HepG2 (cell line): ENCODE results near the gene GLYATL3. TPM values are rescaled to one million over a fixed set of nuclear protein-coding genes. Genes with fewer than 3 reads are reported as not detected.

Experiments
- HDAC1 ChIP-seq: sonication (generic); formaldehyde crosslinking; IDR thresholded peaks from 2 replicates; pipeline ENCODE4 v1.5.1; 2020; ENCODE audit warnings: mild to moderate bottlenecking, missing genetic modification reagents
- HNRNPK ChIP-seq: fragments of 200-400 bp; formaldehyde crosslinking; IDR thresholded peaks from 2 replicates; pipeline ENCODE4 v1.6.1; 2018; ENCODE audit warnings: low read length, low read depth, moderate library complexity, mild to moderate bottlenecking; ENCODE audit not compliant: poor library complexity, severe bottlenecking
- IRX3 ChIP-seq: sonication (generic); formaldehyde crosslinking; IDR thresholded peaks from 2 replicates; pipeline ENCODE4 v1.8.1; 2023; ENCODE audit warnings: mild to moderate bottlenecking, low read depth, missing genetic modification reagents, borderline replicate concordance
- MYPOP ChIP-seq: sonication (generic); formaldehyde crosslinking; IDR thresholded peaks from 2 replicates; pipeline ENCODE4 v1.8.1; 2023; ENCODE audit warnings: mild to moderate bottlenecking, moderate library complexity, missing genetic modification reagents
- POLR2G ChIP-seq: fragments of 200-400 bp; formaldehyde crosslinking; IDR thresholded peaks from 2 replicates; pipeline ENCODE4 v1.6.1; 2018; ENCODE audit warnings: mild to moderate bottlenecking, low read depth, low read length, moderate library complexity
- RORA ChIP-seq: sonication (generic); formaldehyde crosslinking; IDR thresholded peaks from 2 replicates; pipeline ENCODE4 v1.5.0; 2020; ENCODE audit warnings: mild to moderate bottlenecking, missing genetic modification reagents, moderate library complexity
- SMYD3 ChIP-seq: sonication (generic); formaldehyde crosslinking; IDR thresholded peaks from 2 replicates; pipeline ENCODE4 v1.8.1; 2023; ENCODE audit warnings: mild to moderate bottlenecking, missing genetic modification reagents
- ZBTB40 ChIP-seq, 2 experiments: fragments of 450-650 bp in 1 of 2; sonication (generic) in 1 of 2; formaldehyde crosslinking in 1 of 2; IDR thresholded peaks; 2 replicates each; pipeline versions ENCODE4 v1.6.1 to v1.8.0; 2016 to 2022; ENCODE audit warnings: antibody characterized with exemption in 1 of 2, mild to moderate bottlenecking in 1 of 2, missing genetic modification reagents in 1 of 2
- ZNF136 ChIP-seq: sonication (generic); formaldehyde crosslinking; IDR thresholded peaks from 2 replicates; pipeline ENCODE4 v1.8.1; 2022; ENCODE audit warnings: low read depth, mild to moderate bottlenecking, moderate library complexity, missing genetic modification reagents
- ZNF335 ChIP-seq: sonication (generic); formaldehyde crosslinking; IDR thresholded peaks from 2 replicates; pipeline ENCODE4 v1.4.0; 2020; ENCODE audit warnings: missing genetic modification reagents
- ZNF496 ChIP-seq: sonication (generic); formaldehyde crosslinking; IDR thresholded peaks from 2 replicates; pipeline ENCODE4 v1.8.1; 2023; ENCODE audit warnings: mild to moderate bottlenecking, moderate library complexity, missing genetic modification reagents; ENCODE audit not compliant: insufficient replicate concordance
- ZNF598 ChIP-seq: sonication (generic); formaldehyde crosslinking; IDR thresholded peaks from 2 replicates; pipeline ENCODE4 v1.5.1; 2020; ENCODE audit warnings: mild to moderate bottlenecking, missing genetic modification reagents, borderline replicate concordance
- ZNF792 ChIP-seq: IDR thresholded peaks from 2 replicates; pipeline ENCODE4 v1.6.1; 2016
- ZNF841 ChIP-seq: sonication (generic); formaldehyde crosslinking; IDR thresholded peaks from 2 replicates; pipeline ENCODE4 v1.8.1; 2023; ENCODE audit warnings: missing genetic modification reagents, borderline replicate concordance
- polyA plus RNA-seq, 8 experiments: library from polyadenylated mRNA; depleted of rRNA in 3 of 8; stranded (reverse) in 7 of 8; unstranded in 1 of 8; fragments of >200 nt; fragmentation: Illumina TruSeq in 4 of 8; extraction: Trizol in 4 of 8; gene quantifications; 2 replicates each; pipeline versions ENCODE4 v1.2.1 to v1.2.3, GENCODE V29; 2011 to 2016; ENCODE audit warnings: low read depth in 4 of 8, missing spikeins in 1 of 8, mixed read lengths in 1 of 8; ENCODE audit not compliant: insufficient read depth in 1 of 8
- total RNA-seq, 5 experiments: library from RNA; depleted of rRNA; stranded (reverse); fragments of >200 nt; fragmentation: Illumina TruSeq; extraction: Trizol; gene quantifications; 2 replicates each; pipeline ENCODE4 v1.2.3, GENCODE V29; 2016; ENCODE audit warnings: low read depth in 1 of 5

GLYATL3 gene
- total and polyA plus RNA-seq, 2 of the 13 experiments (the other 11 are each of a cell fraction or from before 2014, with no cell fraction given), result 0.05 TPM; not detected in 1

- TF ChIP-seq ZBTB40 (IDR thresholded peaks at IDR 0.05) (no peak), ZBTB40 (CRISPR knock-in tag; IDR thresholded peaks at IDR 0.05) (no peak; the same call in 1 of the 2 replicates), ZNF598 (CRISPR knock-in tag) (no peak), ZNF136 (CRISPR knock-in tag) (no peak), POLR2G (peak; percentile 49; the same call in 1 of the 2 replicates), ZNF496 (CRISPR knock-in tag) (no peak), ZNF335 (CRISPR knock-in tag) (peak; percentile 73; the same call in 1 of the 2 replicates), RORA (0 out of 2 replicates have a peak, but pooled peaks have one; percentile 65), IRX3 (CRISPR knock-in tag) (no peak), HDAC1 (CRISPR knock-in tag) (peak; percentile 88), ZNF792 (CRISPR knock-in tag) (peak; percentile 30; the same call in 1 of the 2 replicates), SMYD3 (no peak), MYPOP (CRISPR knock-in tag) (no peak; the same call in 1 of the 2 replicates), ZNF841 (CRISPR knock-in tag) (no peak), HNRNPK (no peak)
Measured at GRCh38 chr6:49522710-49523593, 23.2 kb downstream of the GLYATL3 start (continued).
